Urinary bladder (tissue), 4 donors: Measurements from ENCODE around the gene TCEANC. TPM values are rescaled to one million over a fixed set of nuclear protein-coding genes. Genes with fewer than 3 reads are reported as not detected.
"Not testable (repeated sequence)": the region's sequence is repeated elsewhere in the genome, so short reads cannot be mapped to it uniquely, and the experiment has no call there.

Experiments used
- DNase-seq: peaks from one replicate; pipeline ENCODE4 v3.0.0-alpha.2; 2015; ENCODE audit errors: extremely low spot score
- H3K27ac ChIP-seq: one replicate; pipeline ENCODE4 v1.5.1; 2013; ENCODE audit warnings: low read depth, mild to moderate bottlenecking, moderate library complexity
- H3K36me3 ChIP-seq: one replicate; pipeline ENCODE4 v1.6.1; 2013; ENCODE audit warnings: mild to moderate bottlenecking, moderate library complexity; ENCODE audit not compliant: insufficient read depth
- H3K4me1 ChIP-seq: one replicate; pipeline ENCODE4 v1.6.1; 2013; ENCODE audit warnings: mild to moderate bottlenecking, moderate library complexity; ENCODE audit not compliant: insufficient read depth
- H3K4me3 ChIP-seq: one replicate; pipeline ENCODE4 v1.5.1; 2013; ENCODE audit warnings: low read depth, low read length
- WGBS: extraction: QIAGEN DNeasy Blood & Tissue Kit; methylation state at CpG from one replicate; pipeline ENCODE4 v1.1.7; 2013; 5-methylcytosine and 5-hydroxymethylcytosine counted together
- polyA plus RNA-seq: library from polyadenylated mRNA; stranded (reverse); fragments of 200-250 nt; gene quantifications from one replicate; pipeline ENCODE4 v1.2.3, GENCODE V29; 2013
- total RNA-seq: library from RNA; depleted of rRNA; stranded (reverse); fragments of >200 nt; gene quantifications from one replicate; pipeline ENCODE4 v1.2.3, GENCODE V29; 2014
- donor health status: healthy with polysubstance abuse.
- donor health status: healthy.

The TCEANC gene, protein sequence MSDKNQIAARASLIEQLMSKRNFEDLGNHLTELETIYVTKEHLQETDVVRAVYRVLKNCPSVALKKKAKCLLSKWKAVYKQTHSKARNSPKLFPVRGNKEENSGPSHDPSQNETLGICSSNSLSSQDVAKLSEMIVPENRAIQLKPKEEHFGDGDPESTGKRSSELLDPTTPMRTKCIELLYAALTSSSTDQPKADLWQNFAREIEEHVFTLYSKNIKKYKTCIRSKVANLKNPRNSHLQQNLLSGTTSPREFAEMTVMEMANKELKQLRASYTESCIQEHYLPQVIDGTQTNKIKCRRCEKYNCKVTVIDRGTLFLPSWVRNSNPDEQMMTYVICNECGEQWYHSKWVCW
- 9.0 TPM for total RNA-seq
- polyA plus RNA-seq: 1.6 TPM

GRCh38 chrX:13652850-13653693 is at the start of gene TCEANC:
TSS of gene TCEANC (plus strand) at chrX:13653141. CDS start at chrX:13662509, 9,368 bp downstream.
- WGBS: under 1% methylated on average over 54 of the region's 54 CpGs
- Histone ChIP-seq H3K4me3 (peak within 1 kb of the TSS; percentile 41), H3K4me1 (no peaks in the 10 kb centered on the region), H3K36me3 (no peaks in the 10 kb centered on the region), H3K27ac (peak within 1 kb of the TSS; percentile 86)
- peak; percentile 86 for DNase-seq

DNA sequence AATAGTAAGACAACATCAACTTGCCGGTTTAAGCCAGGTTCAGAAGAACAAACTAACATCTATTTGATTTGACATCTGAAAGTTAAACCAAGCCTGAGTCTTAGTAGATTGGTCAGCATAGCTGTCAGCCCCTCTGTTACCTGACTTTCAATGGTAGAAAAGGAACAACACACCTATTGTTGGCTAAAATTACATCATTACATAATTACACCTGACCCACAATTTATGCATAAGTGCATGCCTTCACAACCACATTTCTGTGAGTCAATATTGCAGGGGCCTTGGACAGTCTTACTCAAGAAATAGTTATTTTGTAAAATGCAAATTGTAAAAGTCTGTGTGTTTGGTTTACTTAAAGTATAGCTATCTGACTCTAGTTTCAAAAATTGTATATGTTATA is 47.3 kb upstream of the TCEANC start:
- no peaks in the 10 kb centered on the region for H3K4me1 ChIP-seq
- H3K4me3 ChIP-seq: no peak overlapping the region
- no peak for DNase-seq
- 96% methylated on average over 1 of the region's 1 CpG for WGBS
- no peak overlapping the region for H3K27ac ChIP-seq
- H3K36me3 ChIP-seq: no peaks in the 10 kb centered on the region

DNA sequence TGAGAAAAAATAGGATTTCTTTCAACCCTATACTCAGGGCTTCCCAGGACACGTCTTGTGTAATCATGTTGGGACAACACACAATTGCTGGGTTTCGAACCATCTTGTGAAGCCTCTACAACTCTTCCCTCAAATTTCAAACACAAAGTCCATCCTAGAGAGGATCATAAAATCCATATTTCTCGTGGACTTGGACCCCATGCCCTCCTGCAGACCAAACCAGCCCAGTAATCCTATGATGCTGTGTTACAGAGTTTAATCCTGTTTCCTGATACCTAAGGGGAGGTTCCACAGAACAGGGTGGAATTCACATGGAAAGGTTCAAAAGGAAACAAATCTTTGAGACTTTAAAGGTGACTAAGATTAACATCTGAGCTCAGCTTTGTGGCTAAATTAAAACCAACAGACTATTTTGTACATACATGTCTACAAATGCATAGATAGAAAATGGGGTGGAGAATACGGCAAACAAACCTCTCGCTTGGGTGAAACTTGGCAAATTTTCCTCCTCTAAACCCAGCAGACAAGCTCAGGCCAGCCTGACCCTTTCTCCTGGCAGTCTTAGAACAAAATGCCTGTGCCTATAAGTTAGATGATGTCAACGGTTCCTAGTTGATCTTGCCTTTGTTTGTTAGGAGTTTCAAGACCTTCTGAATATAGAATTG is 45.5 kb upstream of the TCEANC start:
- no peak overlapping the region for H3K27ac ChIP-seq
- H3K36me3 ChIP-seq: no peaks in the 10 kb centered on the region
- DNase-seq: no peak
- H3K4me3 ChIP-seq: no peak overlapping the region
- H3K4me1 ChIP-seq: no peaks in the 10 kb centered on the region
- 76% methylated on average over 6 of the region's 6 CpGs for WGBS

- Histone ChIP-seq H3K36me3 (no peaks in the 10 kb centered on the region), H3K4me3 (no peak overlapping the region), H3K27ac (no peak overlapping the region), H3K4me1 (no peaks in the 10 kb centered on the region)
- no peak for DNase-seq
- 94% methylated on average over 2 of the region's 2 CpGs for WGBS
These were observed 45.0 kb upstream of the TCEANC start for GRCh38 chrX:13607996-13608365.

DNA sequence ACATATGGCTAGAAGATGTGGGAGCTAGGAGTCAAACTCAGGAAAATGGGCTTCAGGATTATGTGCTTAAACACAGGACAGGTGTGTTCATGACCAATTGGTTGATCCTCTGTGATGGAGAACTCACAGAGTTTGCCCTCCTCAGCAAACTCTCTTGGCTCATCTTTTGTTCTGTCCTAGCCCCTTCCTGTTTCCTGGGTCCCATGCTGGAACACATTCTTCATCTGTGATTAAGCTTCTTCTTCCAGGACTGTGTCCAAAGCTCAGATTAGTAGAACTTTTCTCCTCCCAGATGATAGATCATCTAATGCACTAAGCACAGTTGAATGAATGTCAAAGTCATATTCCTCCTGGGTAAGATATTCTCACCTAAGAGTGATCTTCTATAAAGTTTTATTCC is 38.8 kb upstream of the TCEANC start:
- Histone ChIP-seq H3K4me3 (no peak overlapping the region), H3K4me1 (no peaks in the 10 kb centered on the region), H3K36me3 (no peaks in the 10 kb centered on the region), H3K27ac (no peak overlapping the region)
- no peak for DNase-seq

GRCh38 chrX:13620207-13620606 is 32.7 kb upstream of the TCEANC start:
- 45% methylated on average over 1 of the region's 1 CpG for WGBS

DNA sequence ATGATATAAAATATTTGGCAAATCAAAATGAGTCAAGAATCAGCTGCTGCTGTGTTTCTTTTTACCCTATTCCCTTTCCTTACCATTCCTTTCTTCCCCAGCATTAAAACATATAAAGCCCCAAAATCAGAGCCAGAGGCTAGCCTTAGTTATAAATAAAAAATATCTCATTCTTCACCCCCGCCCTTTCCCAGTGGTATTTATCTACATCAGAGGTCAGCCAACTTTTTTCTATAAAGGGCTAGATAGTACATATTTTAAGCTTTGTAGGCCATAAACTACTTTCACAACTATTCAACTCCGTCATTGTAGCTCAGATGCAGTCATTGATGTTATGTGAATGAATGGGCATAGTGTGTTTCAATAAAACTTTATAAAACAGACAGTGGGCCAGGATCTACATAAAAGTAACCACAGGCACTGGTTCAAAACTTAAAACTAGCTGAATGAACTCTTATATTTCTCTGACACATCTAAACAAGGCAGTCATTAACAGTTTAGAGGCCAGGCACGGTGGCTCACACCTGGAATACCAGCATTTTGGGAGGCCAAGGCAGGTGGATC is 30.5 kb upstream of the TCEANC start:
- DNase-seq: no peak
- WGBS: 54% methylated on average over 3 of the region's 3 CpGs

More at GRCh38 chrX:13620207-13620606, 32.7 kb upstream of the TCEANC start:
- Histone ChIP-seq H3K36me3 (no peaks in the 10 kb centered on the region), H3K4me3 (no peak overlapping the region), H3K4me1 (no peaks in the 10 kb centered on the region), H3K27ac (no peak overlapping the region)
- no peak for DNase-seq

GRCh38 chrX:13627306-13627705 is 25.6 kb upstream of the TCEANC start:
- Histone ChIP-seq H3K27ac (no peak overlapping the region), H3K4me3 (no peak overlapping the region), H3K36me3 (no peaks in the 10 kb centered on the region), H3K4me1 (no peaks in the 10 kb centered on the region)
- no peak for DNase-seq
- WGBS: 88% methylated on average over 8 of the region's 8 CpGs

More for the DNA sequence above, 30.5 kb upstream of the TCEANC start:
- Histone ChIP-seq H3K27ac (no peak overlapping the region), H3K4me1 (no peaks in the 10 kb centered on the region), H3K4me3 (no peak overlapping the region), H3K36me3 (no peaks in the 10 kb centered on the region)

DNA sequence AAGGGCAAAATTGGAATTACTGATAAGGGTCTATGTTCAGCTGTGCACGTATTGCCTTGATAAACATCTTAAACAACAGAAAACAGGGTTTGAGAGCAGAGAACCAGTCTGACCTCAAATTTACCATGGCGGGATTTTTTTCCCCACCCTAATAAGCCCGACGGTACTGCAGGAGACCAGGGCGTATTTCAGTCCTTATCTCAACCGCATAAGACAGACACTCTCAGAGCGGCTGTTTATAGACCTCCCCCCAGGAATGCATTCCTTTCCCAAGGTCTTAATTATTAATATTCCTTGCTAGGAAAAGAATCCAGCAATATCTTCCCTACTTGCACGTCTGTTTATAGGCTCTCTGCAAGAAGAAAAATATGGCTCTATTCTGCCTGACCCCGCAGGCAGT is 15.7 kb upstream of the TCEANC start:
- H3K36me3 ChIP-seq, DNase-seq, H3K27ac ChIP-seq, H3K4me1 ChIP-seq, H3K4me3 ChIP-seq: not testable (repeated sequence)
- 97% methylated on average over 9 of the region's 9 CpGs for WGBS

DNA sequence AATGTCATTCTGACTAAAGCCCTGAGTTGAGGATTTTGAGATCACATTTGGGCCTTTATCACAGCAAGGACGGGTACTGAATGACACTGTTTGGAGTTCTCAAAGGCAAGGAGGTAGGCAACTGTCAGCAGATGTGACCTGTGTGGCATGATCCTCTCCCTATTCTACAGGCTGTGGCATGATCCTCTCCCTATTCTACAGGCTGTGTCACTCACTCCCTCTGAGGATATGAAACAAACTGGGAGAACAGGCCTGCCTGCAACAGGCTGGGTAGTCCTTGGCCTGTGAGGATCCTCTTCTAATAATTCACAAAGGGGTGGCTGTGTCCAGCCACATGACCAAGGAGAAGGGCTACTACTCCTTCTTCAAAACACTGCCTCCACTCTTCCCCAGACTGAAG is 14.9 kb upstream of the TCEANC start:
- WGBS: 89% methylated on average over 1 of the region's 1 CpG
- no peaks in the 10 kb centered on the region for H3K36me3 ChIP-seq
- no peak overlapping the region for H3K27ac ChIP-seq
- H3K4me1 ChIP-seq: no peaks in the 10 kb centered on the region
- H3K4me3 ChIP-seq: no peak overlapping the region
- DNase-seq: no peak

DNA sequence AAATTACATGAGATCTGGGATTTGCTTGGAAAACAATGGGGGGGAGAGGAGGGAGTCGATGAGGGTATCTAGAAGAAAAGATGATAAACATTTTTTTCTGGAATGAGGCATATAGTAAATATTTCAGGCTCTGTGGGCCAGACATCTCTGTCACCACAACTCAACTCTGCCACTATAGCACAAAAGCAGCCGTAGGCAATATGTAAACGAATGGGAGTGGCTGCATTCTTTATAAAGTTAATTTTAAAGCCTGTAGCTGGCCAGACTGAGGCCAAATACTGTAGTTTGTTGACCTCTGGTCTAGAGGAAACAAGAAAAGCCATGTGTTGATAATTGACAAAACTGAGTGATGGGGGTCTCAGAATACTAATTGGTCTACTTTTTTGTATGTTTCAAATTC is 14.1 kb upstream of the TCEANC start:
- Histone ChIP-seq H3K4me1 (no peaks in the 10 kb centered on the region), H3K4me3 (no peak overlapping the region), H3K27ac (no peak overlapping the region), H3K36me3 (no peaks in the 10 kb centered on the region)
- DNase-seq: no peak
- 63% methylated on average over 3 of the region's 3 CpGs for WGBS

- H3K27ac ChIP-seq, H3K36me3 ChIP-seq, H3K4me1 ChIP-seq, DNase-seq, H3K4me3 ChIP-seq: not testable (repeated sequence)
- WGBS: 85% methylated on average over 2 of the region's 4 CpGs
These were observed 11.3 kb upstream of the TCEANC start for GRCh38 chrX:13641684-13642083.

- no peak overlapping the region for H3K4me3 ChIP-seq
- 69% methylated on average over 9 of the region's 9 CpGs for WGBS
- no peak overlapping the region for H3K27ac ChIP-seq
- H3K36me3 ChIP-seq: no peaks in the 10 kb centered on the region
- no peaks in the 10 kb centered on the region for H3K4me1 ChIP-seq
- no peak for DNase-seq
These were observed 7.3 kb upstream of the TCEANC start for GRCh38 chrX:13645464-13646153.
